NB4 (cell line): ENCODE measurements around the gene DGKD.

Experiments used
- DNase-seq: peaks from one replicate; pipeline ENCODE4 v3.0.0; 2010; ENCODE audit warnings: low read depth
- H3K4me3 ChIP-seq: one replicate; pipeline ENCODE4 v1.5.1; 2011; ENCODE audit warnings: mild to moderate bottlenecking, low read depth, low read length, moderate library complexity
- CTCF ChIP-seq: IDR thresholded peaks from one replicate; pipeline ENCODE4 v1.5.1; 2012; ENCODE audit warnings: low read depth, low read length
- MYC ChIP-seq: IDR thresholded peaks from 2 replicates; pipeline ENCODE4 v1.6.1; 2011; ENCODE audit warnings: low read depth, low read length
- POLR2A ChIP-seq: IDR thresholded peaks from 2 replicates; pipeline ENCODE4 v1.6.1; 2011; ENCODE audit warnings: mild to moderate bottlenecking; ENCODE audit not compliant: insufficient read length; ENCODE audit errors: extremely low read depth
- TF ChIP-seq, protein P1 (sequence below): IDR thresholded peaks from 2 replicates; pipeline ENCODE4 v1.6.1; 2011; ENCODE audit warnings: low read depth, low read length

The DGKD gene

DNA sequence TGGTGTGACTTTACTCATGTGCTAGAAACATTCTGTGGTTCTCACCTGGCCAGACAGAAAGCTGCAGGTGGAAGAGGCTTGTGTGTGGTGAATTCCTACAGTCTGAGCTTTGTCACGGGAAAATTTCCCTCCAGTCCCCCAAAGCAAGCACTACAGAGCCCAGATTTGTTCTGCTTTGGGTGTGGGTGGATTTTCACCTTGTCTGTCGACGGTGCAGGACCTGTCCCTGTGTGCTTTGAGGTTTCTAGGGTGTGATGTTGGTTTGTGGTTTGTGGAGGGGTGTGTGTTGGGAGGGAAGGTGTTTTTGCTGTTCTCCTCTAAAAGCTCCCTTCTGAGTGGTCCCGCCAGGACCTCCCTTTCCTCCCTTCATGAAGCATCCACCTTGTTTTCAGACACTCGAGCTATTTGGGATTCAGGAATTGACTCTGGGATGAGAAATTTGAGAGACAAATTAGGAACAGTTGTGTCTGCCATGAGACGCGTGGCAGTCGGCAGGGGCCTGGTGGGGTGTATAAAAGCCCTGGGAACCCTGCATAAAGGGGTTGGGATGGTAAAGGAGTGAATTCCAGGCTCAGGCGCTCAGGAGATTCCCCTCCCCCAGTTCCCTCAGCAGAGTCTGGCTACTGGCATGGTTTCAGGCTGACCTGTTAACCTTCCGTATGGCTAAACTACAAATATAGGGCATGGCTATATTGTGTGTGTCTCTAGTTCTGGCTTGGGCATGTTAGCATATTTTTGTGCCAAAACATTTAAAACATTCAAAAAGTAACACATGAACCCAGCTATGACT, 65.5 kb downstream of the DGKD start:
- DNase-seq, result no peak
- TF ChIP-seq CTCF (no peak), POLR2A (no peak), MYC (no peak)
- TF ChIP-seq, protein P1, sequence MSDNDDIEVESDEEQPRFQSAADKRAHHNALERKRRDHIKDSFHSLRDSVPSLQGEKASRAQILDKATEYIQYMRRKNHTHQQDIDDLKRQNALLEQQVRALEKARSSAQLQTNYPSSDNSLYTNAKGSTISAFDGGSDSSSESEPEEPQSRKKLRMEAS, result no peak

DNA sequence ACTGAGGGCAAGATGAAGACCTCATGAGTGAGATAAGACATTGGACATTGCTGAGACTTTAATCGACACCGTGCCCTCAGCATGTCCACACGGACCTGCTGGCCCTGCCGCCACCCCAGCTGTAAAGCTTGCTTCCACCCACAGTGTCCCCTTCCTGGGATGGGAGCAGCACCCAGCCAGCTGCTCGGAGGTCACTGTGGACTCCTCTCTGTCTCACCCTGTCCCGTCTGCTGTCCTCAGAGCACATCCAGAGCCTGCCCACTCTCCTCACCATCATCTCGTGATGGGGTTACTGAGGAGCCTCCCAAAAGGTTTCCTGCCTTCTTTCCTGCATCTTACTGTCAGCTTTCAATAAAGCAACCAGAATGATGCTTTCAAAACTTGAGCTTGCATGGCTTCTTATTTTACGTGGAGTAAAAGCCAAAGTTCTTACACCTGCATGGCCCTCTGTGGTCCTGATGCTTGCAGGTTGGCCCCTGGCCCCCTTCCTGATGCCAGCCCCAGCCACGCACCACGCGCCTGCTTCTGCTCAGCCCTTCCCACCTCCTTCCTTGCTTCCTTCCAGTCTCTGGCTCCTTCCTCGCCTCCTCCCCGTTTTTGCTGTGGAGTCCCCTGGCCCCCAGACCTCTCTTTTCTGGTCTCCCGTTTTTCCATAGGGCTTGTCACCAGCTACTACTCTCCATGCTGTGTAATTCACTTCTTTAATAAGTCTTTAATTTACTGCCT, 67.0 kb downstream of the DGKD start:
- no peak for DNase-seq
- TF ChIP-seq POLR2A, result no peak
- TF ChIP-seq, protein P1, result no peak
- TF ChIP-seq MYC, result no peak
- no peak for TF ChIP-seq CTCF
- H3K4me3 ChIP-seq, result no peak overlapping the region

More for the DNA sequence above, 65.5 kb downstream of the DGKD start:
- no peak overlapping the region for H3K4me3 ChIP-seq

DNA sequence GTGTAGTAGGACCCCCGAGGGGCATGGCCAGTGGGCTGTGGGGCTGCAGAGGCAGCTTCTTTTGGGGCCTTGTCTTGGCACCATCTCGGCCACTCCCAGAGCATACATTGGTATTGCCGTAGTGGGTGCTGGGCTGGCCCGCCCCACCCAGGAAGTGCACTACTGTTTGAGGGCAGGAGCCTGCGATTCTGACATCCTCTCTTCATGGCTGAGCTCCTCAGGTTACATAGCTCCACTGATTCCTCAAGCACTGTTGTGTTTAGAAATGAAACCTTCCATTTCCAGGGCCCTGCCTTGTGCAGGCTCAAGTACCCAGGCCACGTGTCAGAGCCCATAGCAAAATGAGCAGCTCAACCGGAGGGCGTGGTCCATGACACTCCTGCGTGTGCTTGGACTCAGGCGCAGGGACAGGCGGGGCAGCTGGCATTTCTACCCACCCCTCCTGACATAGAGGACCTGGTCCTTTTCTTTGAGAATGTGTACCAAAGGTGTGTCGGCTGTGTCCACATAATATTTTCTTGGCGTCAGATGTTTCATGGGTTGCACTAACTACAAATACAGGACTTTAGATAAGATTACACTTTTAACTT, 67.9 kb downstream of the DGKD start:
- H3K4me3 ChIP-seq, result no peak overlapping the region
- TF ChIP-seq CTCF (no peak), POLR2A (no peak), MYC (no peak)
- TF ChIP-seq, protein P1, result no peak
- DNase-seq, result no peak

- DNase-seq, result no peak
- TF ChIP-seq MYC (no peak), CTCF (no peak), POLR2A (no peak)
- TF ChIP-seq, protein P1, result no peak
- H3K4me3 ChIP-seq, result no peak overlapping the region
Measured at GRCh38 chr2:233422649-233423551, 68.6 kb downstream of the DGKD start.

DNA sequence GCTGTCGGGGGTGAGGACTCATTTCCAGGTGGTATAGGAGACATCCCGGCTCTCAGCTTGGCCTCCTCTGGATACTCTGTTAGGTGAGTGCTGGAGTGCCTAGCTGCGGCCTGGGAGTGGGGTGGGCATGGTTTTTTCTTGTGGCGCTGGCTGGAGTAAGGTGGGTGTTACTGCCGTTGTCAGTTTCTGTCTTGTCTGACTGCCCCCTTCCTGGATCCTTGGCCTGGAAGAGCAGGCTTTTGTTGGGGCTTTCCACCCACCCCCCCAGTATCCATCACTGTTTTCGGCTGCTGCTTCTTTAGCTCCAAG, 69.2 kb downstream of the DGKD start:
- no peak for DNase-seq
- TF ChIP-seq MYC (no peak), POLR2A (no peak), CTCF (no peak)
- TF ChIP-seq, protein P1, result no peak
- H3K4me3 ChIP-seq, result no peak overlapping the region
